ENCODE results near the gene HMGCL.

The HMGCL gene

GRCh38 chr1:23756676-23757075 lies 68.6 kb downstream of the HMGCL start:
- Histone ChIP-seq H3K79me2 (ENCODE audit: low read length) (peaks cover 8% of the 10 kb centered on the region; the same call in 1 of the 2 replicates), H3F3A (ENCODE audit: insufficient read depth, low read length) (no peaks in the 10 kb centered on the region), H3K9ac (ENCODE audit: low read length) (no peak overlapping the region), H3K36me3 (replicated peaks; ENCODE audit: insufficient read depth, low read length) (peaks cover 24% of the 10 kb centered on the region), H3K9me3 (replicated peaks; ENCODE audit: insufficient read depth, low read length) (no peaks in the 10 kb centered on the region), H3K4me2 (ENCODE audit: low read depth, low read length) (no peak overlapping the region), H3K9me2 (replicated peaks; ENCODE audit: insufficient read depth, low read length) (no peaks in the 10 kb centered on the region), H2AFZ (ENCODE audit: low read length) (no peak overlapping the region), H4K20me1 (ENCODE audit: insufficient read depth, low read length) (no peaks in the 10 kb centered on the region), H3K4me1 (ENCODE audit: low read length) (peaks cover 11% of the 10 kb centered on the region), H3K27me3 (replicated peaks; ENCODE audit: insufficient read depth, low read length) (no peaks in the 10 kb centered on the region), H3K27ac (ENCODE audit: low read length) (no peak overlapping the region), H3K4me3 (ENCODE audit: low read length) (no peak overlapping the region)
- TF ChIP-seq EZH2phosphoT487 (IDR thresholded peaks at IDR 0.05; ENCODE audit: low read length) (no peak), EZH2 (optimal IDR thresholded peaks at IDR 0.05; ENCODE audit: low read depth, low read length) (no peak), CTCF (IDR thresholded peaks at IDR 0.05; ENCODE audit: low read length) (no peak)
- no peak for DNase-seq

GRCh38 chr1:23752909-23753308 lies 72.3 kb downstream of the HMGCL start:
- no peak overlapping the region for H3K4me3 ChIP-seq (ENCODE audit: low read length)
- H3K9ac ChIP-seq (ENCODE audit: low read length): no peak overlapping the region
- DNase-seq: no peak
- H3K27ac ChIP-seq (ENCODE audit: low read length): no peak overlapping the region
- H3K9me2 ChIP-seq (replicated peaks; ENCODE audit: insufficient read depth, low read length): no peaks in the 10 kb centered on the region
- peaks cover 6% of the 10 kb centered on the region; the same call in 1 of the 2 replicates for H4K20me1 ChIP-seq (ENCODE audit: insufficient read depth, low read length)
- H3K4me2 ChIP-seq (ENCODE audit: low read depth, low read length): no peak overlapping the region
- H3K9me3 ChIP-seq (replicated peaks; ENCODE audit: insufficient read depth, low read length): no peaks in the 10 kb centered on the region
- no peak overlapping the region for H2AFZ ChIP-seq (ENCODE audit: low read length)
- TF ChIP-seq CTCF (IDR thresholded peaks at IDR 0.05; ENCODE audit: low read length) (no peak), EZH2 (optimal IDR thresholded peaks at IDR 0.05; ENCODE audit: low read depth, low read length) (no peak), EZH2phosphoT487 (IDR thresholded peaks at IDR 0.05; ENCODE audit: low read length) (no peak)
- H3K27me3 ChIP-seq (replicated peaks; ENCODE audit: insufficient read depth, low read length): no peaks in the 10 kb centered on the region
- H3K79me2 ChIP-seq (ENCODE audit: low read length): peaks cover 37% of the 10 kb centered on the region
- peaks cover 24% of the 10 kb centered on the region for H3K36me3 ChIP-seq (replicated peaks; ENCODE audit: insufficient read depth, low read length)
- 0 out of 2 replicates have a peak, but pooled peaks cover 3% of the 10 kb centered on the region for H3F3A ChIP-seq (ENCODE audit: insufficient read depth, low read length)
- no peaks in the 10 kb centered on the region for H3K4me1 ChIP-seq (ENCODE audit: low read length)

All from MM.1S (cell line).